HG03196 (cell line): ENCODE data around the gene HTT.

Experiments
- ATAC-seq: cut with Tn5 transposase; IDR thresholded peaks from one replicate; pipeline ENCODE4 v1.9.1; 2021; ENCODE audit not compliant: unreplicated experiment

Gene HTT

DNA sequence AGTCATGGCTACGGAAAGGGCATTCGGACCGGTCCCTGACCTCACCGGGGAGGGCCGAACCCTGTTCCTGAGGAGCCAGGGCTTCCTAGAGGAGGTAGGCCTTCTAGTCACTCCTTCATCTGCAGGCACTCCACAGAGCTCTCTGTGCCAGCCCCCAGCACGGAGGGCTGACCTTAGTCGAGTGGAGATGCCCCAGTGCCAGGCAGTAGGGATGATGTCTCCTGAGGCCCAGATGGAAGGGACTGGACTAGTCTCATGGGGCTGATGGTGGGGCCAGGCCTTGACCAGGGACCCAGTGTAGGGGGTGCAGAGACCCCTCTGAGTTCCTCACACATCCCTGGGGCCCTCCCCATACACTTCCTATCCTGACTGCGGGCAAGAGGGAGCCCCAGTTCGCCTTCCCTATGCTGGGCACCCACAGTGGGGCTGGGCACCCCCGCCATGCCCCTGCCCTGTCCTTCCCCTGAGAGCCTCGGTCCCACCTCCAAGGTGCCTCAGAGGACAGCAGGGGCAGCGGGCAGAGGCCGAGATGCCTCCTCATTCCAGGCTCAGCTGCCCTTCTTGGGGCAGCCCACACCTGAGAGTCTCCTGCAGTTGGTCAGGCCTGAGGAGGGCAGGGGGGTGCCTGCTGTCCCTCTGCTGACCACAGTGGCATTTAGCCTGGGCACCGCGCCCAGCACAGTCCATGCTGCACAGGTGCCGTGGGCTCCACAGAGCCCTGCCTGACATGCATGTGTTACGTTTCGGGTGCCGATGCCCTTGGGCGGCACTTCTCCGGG lies 173.1 kb downstream of the HTT start:
- ATAC-seq: no peak

DNA sequence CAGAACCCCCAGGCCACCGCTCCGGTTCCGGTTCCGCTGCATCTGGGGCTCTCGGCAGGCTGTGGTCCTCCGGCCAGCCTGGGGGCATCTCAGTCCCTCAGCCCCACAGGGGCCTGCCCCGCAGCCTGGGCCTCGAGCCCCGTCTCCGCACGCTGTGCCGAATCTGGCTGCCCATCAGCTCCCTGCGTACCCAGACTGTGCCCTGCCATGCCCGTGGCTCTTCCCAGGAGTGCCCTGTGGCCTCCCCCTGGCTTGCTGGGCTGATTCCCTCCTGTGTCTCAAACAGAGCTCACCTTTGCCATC lies 173.6 kb downstream of the HTT start:
- ATAC-seq: no peak

DNA sequence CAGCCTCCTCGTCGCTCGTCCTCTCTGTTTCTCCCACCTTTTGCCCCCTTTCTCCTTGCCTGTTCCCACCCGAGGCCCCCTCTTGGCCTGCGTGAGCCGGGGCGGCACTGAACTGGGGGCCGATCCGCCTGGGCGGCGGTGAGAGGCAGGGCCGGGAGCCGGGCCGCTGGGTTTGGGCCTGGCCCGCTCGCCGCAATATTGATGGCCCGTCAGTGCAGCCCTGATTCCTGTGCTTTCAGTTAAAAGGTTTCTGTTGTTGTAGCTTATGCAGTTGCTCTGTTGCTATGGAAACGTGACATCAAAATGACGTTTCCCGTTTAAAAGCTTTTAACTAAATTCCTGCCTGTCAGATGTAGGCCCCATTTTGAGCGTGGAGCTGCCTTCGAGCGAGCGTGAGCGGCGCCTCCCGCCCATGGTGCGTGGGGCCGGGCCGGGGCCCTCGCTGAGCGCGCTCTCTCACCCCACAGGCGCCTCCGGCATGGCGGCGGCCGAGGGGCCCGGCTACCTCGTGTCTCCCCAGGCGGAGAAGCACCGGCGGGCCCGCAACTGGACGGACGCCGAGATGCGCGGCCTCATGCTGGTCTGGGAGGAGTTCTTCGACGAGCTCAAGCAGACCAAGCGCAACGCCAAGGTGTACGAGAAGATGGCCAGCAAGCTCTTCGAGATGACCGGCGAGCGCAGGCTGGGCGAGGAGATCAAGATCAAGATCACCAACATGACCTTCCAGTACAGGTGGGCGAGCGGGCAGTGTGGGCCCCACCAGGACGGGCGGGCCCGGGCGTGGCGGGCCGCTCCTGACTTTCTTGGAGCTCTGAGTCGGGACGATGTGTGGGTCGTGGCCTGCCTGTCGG lies 174.6 kb downstream of the HTT start, which contains the start of gene MSANTD1:
TSS of gene MSANTD1 (plus strand) at position 349 of the 851 bp plus-strand sequence. CDS start at position 413, 64 bp downstream.
- ATAC-seq: no peak

- no peak for ATAC-seq
Observed at GRCh38 chr4:3249711-3250437, 175.4 kb downstream of the HTT start.

DNA sequence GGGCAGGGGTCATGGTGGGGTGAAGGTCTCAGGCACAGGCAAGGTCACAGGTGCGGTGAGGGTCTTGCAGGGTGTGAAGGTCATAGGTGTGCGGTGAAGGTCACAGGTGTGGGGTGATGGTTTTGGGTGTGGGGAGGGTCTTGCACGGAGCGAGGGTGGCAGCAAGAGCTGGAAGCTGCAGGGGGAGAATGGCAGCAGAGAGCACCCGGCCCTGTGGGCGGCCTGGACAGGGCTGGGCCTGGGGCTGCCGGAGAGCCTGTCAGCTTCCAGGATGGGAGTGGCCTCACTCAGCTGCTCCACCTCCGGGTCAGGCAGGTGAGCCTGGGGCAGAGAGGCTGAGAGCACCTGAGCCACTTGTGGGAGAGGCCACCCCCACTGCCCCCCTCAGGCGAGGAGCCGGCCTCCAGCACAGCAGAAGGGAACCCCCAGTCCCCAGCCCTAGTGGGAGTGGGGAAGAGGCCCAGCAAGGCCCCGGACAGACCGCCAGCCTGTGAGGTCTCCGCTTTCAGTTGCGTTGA lies 176.0 kb downstream of the HTT start:
- no peak for ATAC-seq

DNA sequence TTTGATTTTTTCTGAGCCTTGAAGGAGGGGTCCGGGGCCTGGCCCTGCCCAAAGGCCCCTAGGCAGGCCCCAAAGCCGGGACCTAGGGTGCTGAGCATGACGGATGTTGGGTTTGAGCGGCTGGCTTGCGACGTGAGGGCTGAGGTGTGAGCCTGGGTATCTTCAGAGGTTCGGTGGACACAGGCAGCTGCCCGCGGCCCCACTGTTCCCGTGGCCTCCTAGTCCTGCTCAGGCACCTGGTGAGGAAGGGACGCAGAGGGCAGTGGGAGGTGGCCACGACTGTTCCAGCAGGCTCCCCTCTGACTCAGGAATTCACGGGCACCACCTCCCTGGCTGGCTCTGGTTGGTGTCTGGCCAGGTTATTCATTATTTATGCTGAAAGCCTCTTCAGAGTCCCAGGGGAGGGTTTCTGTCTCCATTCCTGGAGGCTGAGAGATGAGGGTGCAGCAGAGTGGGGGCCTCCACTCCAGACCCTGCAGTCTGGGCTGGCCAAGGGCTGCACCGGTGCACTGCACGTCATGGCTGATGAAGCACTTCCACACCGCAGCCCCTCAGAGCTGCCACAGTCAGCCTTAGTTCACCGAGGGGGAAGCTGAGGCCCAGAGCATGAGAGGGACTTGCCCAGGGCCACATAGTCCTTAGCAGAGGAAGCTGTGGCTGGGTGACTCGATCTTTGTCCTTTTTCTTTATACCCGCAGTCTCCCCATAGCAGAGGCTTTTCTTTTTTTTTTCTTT lies 176.6 kb downstream of the HTT start:
- ATAC-seq: no peak

GRCh38 chr4:3251691-3252479 lies 177.4 kb downstream of the HTT start:
- ATAC-seq: no peak

DNA sequence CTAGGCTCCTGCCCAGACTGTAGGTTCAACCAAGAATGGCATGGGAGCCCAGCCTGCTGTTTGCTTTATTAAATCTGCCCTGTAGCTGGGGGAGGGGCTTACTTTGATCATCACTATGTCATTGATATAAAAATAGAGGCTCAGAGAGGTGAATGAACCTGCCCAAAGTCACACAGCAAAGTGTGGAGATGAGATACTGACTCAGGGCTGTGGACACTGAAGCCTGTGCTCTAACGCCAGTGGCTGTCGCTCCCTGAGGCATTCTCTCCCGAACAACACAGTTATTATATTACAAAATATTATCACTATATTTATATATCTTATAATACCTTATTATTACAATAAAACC lies 178.0 kb downstream of the HTT start:
- ATAC-seq: no peak

GRCh38 chr4:3252831-3253641 lies 178.6 kb downstream of the HTT start:
- no peak for ATAC-seq

DNA sequence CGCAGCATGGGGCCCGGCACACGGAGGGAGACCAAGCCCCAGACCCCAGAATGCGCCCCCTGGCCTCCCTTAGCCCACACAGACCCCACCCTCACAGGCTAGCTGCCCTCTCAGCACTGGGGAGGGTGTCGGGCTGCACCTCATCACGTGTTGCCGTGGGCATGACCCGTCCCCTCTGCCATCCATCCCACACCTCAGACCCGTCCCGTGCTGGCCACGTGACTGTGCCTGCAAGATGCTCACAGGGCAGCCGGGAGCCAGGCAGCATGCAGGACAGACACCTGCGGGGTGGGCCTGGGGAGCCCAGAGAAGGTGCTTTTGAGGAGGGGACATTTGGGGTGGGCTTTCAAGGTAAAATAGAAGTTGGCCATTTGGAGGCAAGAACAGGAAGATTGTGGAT lies 179.3 kb downstream of the HTT start:
- ATAC-seq: no peak

DNA sequence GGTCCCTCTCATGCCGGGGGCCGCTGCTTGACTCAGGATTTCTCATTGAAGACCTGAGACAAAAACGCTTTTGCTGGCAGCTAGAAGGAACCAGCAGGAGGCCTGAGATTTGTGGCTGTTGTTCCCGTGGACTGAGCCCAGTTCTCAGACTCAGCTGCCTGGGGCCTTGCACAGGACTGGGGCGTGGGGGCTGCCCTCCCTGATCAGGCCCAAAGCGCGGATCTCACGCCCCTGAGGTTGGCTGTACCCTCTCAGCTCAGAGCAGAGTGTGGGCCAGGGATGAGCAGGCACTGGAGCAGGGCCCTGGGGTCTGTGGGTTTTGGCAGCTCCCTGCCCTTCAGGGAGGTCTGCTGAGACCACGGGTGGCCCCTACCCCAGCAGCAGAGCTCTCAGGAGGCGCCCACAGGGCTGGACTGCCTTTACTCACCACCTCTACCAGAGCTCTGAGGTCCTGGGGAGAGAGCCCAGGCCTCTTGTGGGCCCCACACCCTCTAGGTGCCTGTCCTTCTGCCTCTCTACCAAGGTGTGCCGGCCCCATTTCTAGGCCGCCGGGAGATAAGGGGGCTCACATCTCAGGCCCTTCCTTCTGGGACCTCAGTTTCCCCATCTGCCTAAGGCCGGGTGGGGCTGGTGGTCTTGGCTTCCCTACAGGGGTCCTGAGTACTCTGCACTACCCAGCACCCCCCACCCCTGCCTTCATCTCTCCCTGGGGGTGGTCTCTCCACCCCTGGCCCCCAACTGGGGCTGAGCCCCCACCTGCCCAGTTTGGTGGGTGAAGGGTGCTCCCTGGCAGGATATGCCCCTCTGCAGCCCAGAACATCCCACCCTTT lies 180.0 kb downstream of the HTT start:
- ATAC-seq: no peak

GRCh38 chr4:3255611-3256186 lies 181.2 kb downstream of the HTT start:
- no peak for ATAC-seq

DNA sequence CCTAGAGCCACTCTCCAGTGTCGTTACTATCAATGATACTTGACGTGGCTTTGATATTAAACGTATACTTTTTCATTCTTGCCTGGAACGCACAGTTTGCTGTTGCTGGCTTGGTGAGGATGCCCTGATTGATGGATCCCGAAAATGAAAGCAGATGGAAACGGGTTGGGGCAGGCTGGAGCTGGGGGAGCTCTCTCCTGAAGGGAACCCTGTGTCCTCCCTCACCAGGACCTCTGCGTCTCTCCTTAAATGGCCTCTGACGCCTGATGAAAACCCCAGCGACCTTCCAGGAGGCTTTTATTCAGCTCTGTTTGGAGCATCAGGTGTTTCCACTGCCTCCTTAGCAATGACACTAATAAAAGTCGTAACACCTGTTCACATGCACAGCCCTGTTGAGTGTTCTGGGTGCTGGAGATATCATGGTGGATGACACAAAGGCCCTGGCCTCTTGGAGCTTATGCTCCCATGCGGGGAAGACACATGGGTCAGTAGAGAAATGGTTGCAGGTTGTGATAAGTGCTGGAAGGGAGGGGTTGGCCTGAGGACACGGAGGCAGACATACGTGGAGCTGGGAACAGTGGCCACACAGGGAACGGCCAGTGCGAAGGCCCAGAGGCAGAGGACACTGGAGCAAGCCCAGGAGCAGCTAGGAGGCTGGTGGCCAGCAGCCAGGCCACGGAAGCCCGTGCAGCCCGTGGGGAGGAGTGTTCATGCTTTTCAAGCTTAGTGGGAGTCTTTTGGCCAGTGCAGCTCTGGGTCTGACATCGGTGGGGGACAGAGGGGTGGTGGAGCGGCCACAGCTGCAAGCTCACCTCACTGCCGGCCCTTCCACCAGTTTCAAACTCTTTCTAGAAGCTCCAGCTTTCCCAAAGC lies 182.0 kb downstream of the HTT start:
- no peak for ATAC-seq

GRCh38 chr4:3257103-3257555 lies 182.6 kb downstream of the HTT start:
- ATAC-seq: no peak

GRCh38 chr4:3257556-3258482 lies 183.3 kb downstream of the HTT start:
- ATAC-seq: peak; percentile 44
